Muscle of back (tissue), 13 donors: ENCODE results near the gene NECTIN2. TPM values are rescaled to one million over a fixed set of nuclear protein-coding genes. Genes with fewer than 3 reads are reported as not detected.

Experiments
- DNase-seq, 3 donors: peaks; one replicate each; pipeline versions ENCODE4 v3.0.0 to v3.0.0-alpha.2; 2013
- long read RNA-seq, 9 donors: transcript quantifications; one replicate each; lab custom pipeline, GENCODE V29; 2026
- polyA plus RNA-seq, 10 donors: library from polyadenylated mRNA; unstranded; fragments of 120-200 nt; gene quantifications; one replicate each; pipeline ENCODE4 v1.2.1, GENCODE V29; 2013; ENCODE audit not compliant: insufficient read length in 10 of 10

Gene NECTIN2
- polyA plus RNA-seq = 10 to 100 TPM; 39.4 to 57.8 (median 48.5) TPM
- long read RNA-seq, donor 1, transcript NECTIN2-201 (9 exons, 2,466 nt) = minor isoform, 6 of 16 reads
- long read RNA-seq, donor 1, transcript NECTIN2-202 (6 exons, 2,112 nt) = major isoform, 10 of 16 reads
- long read RNA-seq, donor 1, partial matches to known transcripts = 0 of 16 reads
- long read RNA-seq, donor 1, other reads (novel, unspliced or antisense) = 0 of 16 reads
- long read RNA-seq, donor 2, transcript NECTIN2-202 (6 exons, 2,112 nt) = major isoform, 6 of 9 reads
- long read RNA-seq, donor 2, partial matches to known transcripts = 0 of 9 reads
- long read RNA-seq, donor 2, other reads (novel, unspliced or antisense) = 0 of 9 reads
- long read RNA-seq, donor 3 = 0 reads
- long read RNA-seq, donor 4, transcript NECTIN2-202 (6 exons, 2,112 nt) = major isoform, 6 of 6 reads
- long read RNA-seq, donor 4, partial matches to known transcripts = 0 of 6 reads
- long read RNA-seq, donor 4, other reads (novel, unspliced or antisense) = 0 of 6 reads
- long read RNA-seq, donor 5, transcript NECTIN2-202 (6 exons, 2,112 nt) = major isoform, 14 of 24 reads
- long read RNA-seq, donor 5, partial matches to known transcripts = 7 of 24 reads
- long read RNA-seq, donor 5, other reads (novel, unspliced or antisense) = 0 of 24 reads
- long read RNA-seq, donor 6, transcript NECTIN2-202 (6 exons, 2,112 nt) = major isoform, 8 of 17 reads
- long read RNA-seq, donor 6, partial matches to known transcripts = 5 of 17 reads
- long read RNA-seq, donor 6, other reads (novel, unspliced or antisense) = 0 of 17 reads
- long read RNA-seq, donor 7, transcript NECTIN2-201 (9 exons, 2,466 nt) = minor isoform, 7 of 28 reads
- long read RNA-seq, donor 7, transcript NECTIN2-202 (6 exons, 2,112 nt) = major isoform, 12 of 28 reads
- long read RNA-seq, donor 7, partial matches to known transcripts = 9 of 28 reads
- long read RNA-seq, donor 7, other reads (novel, unspliced or antisense) = 0 of 28 reads
- long read RNA-seq, donor 8, partial matches to known transcripts = 12 of 17 reads
- long read RNA-seq, donor 8, other reads (novel, unspliced or antisense) = 0 of 17 reads
- long read RNA-seq, donor 9, partial matches to known transcripts = 0 of 2 reads
- long read RNA-seq, donor 9, other reads (novel, unspliced or antisense) = 0 of 2 reads

- DNase-seq = peak; percentile 98 to 99 (median 98)
Measured at GRCh38 chr19:44845612-44846454, at the start of gene NECTIN2. Gene NECTIN2 (plus strand): TSS chr19:44846297. CDS start chr19:44846526, 229 bp downstream.

GRCh38 chr19:44796701-44797115 lies 49.4 kb upstream of the NECTIN2 start:
- DNase-seq = peak in 2 of 3 donors; percentile 24 to 55

GRCh38 chr19:44799627-44800346 lies 46.3 kb upstream of the NECTIN2 start:
- no peak for DNase-seq

- DNase-seq = peak; percentile 50 to 87 (median 77)
Measured at GRCh38 chr19:44800461-44800860, 45.6 kb upstream of the NECTIN2 start.

GRCh38 chr19:44803442-44804428 lies 42.4 kb upstream of the NECTIN2 start:
- DNase-seq = no peak

DNA sequence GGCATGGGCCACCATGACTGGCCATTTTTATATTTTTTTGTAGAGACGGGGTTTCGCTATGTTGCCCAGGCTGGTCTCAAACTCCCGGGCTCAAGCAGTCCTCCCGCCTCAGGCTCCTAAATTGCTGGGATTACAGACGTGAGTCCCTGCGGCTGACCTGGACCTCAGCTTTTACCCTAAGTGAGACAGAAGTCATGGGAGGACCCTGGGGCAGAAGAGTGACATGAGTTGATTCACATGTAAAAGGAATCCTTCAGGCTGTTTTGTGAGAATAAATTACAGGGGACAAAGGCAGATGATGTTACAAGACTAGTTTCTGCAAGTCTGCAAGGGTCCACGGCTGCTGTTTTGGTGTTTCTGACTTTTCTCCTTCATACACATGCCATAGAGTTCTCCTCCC lies 39.8 kb upstream of the NECTIN2 start:
- no peak for DNase-seq

- DNase-seq = no peak
Measured at GRCh38 chr19:44807162-44807561, 38.9 kb upstream of the NECTIN2 start.

DNA sequence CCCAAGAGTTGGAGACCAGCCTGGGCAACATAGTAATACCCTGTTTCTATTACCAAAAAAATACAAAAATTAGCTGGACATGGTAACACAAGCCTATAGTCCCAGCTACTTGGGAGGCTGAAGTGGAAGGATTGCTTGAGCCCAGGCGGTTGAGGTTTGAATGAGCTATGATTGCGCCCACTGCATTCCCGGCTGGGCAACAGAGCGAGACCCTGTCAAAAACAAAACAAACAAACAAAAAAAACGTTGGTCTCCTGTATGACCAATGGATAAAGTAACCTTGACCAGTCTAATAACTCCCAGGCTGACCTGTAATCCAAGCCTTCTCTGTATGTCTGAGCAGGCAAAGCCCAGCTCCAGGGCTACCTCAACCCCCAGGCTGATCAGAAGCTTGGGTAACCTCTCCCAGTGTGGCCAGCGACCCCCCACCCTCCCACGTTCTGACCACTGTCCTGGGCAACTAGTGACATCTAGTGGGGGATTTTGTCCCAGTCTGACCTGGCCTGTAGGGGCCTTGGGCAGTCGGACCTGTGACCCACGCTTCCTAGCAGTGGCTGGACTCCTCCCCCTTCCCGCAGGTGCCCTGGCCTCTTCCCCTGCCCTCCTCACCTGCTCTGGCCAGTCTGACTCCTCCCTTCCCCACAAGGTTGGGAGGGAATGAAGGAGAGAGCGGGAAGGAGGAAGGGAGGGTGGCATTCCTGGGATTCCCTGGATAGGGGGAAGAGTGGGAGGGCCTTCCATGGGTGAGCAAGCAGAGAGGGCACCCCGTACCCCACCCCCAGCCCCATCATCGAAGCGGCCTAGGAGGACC lies 38.2 kb upstream of the NECTIN2 start:
- DNase-seq = peak in 2 of 3 donors; percentile 39 to 67

DNA sequence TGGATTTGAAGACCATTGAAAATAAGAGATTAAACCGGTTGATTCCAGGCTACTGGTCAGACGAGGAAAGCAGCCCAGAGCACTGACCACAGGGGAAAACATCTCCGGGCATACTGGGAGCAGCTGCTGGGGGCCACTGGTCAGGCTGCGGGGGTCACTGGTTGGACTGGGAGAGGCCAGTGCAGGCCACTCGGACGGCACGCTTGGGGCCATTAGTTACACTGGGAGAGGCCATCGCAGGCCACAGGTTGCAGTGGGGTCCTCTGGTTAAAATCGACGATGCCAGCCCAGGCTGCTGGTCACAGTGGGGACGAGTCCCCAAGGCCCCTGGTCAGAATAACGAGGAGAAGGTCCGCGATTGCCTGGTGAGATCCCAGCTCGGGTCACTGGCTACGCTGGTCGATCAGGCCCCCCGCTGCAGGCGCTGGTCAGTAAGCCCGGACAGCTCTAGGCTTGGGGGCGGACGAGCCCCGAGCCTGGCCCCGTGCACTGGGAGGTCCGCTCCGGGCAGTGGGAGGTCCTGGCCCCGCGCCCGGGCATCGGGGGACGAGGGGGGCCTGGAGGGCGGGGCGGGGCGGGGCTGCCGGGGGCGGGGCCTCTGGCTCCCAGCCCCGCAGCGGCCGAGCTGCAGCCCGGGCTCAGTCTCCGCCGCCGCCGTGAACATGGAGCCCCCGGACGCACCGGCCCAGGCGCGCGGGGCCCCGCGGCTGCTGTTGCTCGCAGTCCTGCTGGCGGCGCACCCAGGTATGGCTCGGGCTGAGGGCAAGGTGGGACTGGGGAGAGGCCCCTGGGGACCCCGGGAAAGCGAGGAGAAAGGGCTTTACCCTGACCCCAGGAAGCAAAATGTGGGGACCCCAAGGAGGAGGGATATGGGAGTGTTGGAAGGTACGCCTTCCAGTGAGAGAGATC lies 37.4 kb upstream of the NECTIN2 start, which contains the start of gene BCAM:
BCAM (plus strand) TSS at position 641 of the 909 bp plus-strand sequence; CDS start at position 663, 22 bp downstream.
- DNase-seq = peak; percentile 79 to 90 (median 85)

DNA sequence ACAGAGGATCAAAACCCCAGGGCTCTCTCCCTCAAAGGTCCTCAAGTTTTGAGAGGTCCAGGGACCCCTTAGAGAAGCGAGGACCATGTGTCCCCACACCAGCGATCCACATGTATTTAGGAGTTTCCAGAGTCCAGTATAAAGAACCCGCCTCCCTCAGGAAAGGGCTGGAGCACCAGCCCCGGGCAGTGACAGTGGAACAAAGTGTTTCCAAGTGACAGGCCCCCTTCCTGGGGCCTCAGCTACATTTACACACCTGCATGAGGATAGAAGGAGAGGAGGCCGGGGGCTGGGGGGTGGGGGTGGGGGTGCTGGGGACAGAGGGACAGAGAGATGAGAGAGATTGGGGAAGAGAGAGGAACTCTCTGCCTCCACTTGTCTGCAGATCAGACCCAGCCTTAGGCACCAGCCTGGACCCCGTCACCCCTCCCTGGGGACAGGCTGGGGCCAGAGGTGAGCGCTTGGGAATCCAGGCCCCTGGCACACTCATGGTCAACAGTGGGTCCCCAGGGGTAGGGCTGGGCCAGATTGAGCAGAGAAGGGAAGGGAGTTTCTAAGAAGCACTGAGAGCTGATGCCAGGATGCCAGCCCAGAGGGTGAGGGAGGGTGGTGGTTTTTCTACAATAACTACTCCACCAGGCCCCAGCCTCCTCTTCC lies 36.4 kb upstream of the NECTIN2 start:
- peak in 1 of 3 donors; percentile 35 for DNase-seq

DNA sequence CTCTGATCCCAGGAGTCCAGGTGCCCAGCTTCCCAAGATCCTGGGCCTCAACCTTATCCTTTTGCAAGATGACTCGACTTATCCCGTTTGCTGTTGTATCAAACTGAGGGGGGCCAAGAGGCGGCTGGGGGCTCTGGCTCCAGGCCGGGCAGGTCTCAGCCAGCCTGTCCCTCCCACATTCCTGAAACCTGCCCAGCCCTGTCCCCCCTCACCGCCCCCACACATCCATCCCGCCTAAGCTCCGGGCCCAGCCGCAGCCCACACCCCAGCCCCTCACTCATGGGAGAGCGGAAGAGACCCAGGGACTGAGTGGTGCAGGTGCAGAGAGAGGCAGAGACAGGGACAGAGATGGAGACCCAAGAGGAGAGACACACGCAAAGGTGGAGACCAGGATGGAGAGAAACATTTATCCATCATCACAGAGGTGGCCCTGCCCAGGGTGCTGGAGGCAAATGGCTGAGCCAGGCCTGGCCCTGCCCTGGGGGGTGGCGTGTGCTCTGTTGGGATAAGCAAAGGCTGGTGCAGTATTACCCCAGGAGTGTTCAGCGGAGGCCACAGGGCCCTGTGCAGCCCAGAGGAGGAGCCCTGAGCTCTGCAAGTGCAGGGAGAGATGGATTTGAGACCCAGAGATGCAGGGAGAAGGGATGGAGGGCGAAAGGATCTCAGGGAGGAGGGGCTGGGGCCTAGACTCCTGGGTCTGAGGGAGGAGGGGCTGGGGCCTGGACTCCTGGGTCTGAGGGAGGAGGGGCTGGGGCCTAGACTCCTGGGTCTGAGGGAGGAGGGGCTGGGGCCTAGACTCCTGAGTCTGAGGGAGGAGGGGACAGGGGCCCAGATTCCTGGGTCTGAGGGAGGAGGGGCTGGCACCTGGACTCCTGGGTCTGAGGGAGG lies 35.6 kb upstream of the NECTIN2 start:
- no peak for DNase-seq

DNA sequence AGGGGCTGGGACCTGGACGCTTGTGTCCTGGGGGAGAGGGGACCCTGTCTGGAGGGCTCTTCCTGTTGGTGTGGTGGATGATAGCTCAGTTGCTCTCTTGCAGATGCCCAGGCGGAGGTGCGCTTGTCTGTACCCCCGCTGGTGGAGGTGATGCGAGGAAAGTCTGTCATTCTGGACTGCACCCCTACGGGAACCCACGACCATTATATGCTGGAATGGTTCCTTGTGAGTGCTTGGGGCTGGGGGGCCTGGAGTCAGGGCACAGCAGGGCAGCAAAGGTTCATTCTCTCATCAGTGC lies 35.0 kb upstream of the NECTIN2 start:
- no peak for DNase-seq

DNA sequence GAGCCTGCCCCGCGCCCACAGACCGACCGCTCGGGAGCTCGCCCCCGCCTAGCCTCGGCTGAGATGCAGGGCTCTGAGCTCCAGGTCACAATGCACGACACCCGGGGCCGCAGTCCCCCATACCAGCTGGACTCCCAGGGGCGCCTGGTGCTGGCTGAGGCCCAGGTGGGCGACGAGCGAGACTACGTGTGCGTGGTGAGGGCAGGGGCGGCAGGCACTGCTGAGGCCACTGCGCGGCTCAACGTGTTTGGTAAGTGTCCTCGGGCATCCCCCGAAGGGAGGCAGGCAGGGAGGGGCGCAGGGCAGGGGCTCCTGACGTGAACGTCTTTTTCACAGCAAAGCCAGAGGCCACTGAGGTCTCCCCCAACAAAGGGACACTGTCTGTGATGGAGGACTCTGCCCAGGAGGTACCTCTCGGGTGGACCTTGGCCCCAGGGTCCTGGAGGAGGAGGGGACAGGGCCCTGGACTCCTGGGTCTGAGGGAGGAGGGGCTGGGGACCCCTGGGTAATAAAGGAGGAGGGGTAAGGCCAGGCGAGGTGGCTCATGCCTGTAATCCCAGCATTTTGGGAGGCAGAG lies 33.9 kb upstream of the NECTIN2 start:
- DNase-seq = no peak

GRCh38 chr19:44813070-44813840 lies 32.8 kb upstream of the NECTIN2 start:
- DNase-seq = no peak
